Activated gamma-delta T cell treated with anti-CD3 and anti-CD28 coated beads, Interleukin-2, amount 50 U/mL, for 16 hours (primary cell): ENCODE measurements around the gene KLHL18.
"Not testable (repeated sequence)": the region's sequence is repeated elsewhere in the genome, so short reads cannot be mapped to it uniquely, and the experiment has no call there.

ENCODE experiments used
- DNase-seq: peaks from one replicate; pipeline ENCODE4 v3.0.0-alpha.2; 2020; ENCODE audit warnings: low read depth

The KLHL18 gene

DNA sequence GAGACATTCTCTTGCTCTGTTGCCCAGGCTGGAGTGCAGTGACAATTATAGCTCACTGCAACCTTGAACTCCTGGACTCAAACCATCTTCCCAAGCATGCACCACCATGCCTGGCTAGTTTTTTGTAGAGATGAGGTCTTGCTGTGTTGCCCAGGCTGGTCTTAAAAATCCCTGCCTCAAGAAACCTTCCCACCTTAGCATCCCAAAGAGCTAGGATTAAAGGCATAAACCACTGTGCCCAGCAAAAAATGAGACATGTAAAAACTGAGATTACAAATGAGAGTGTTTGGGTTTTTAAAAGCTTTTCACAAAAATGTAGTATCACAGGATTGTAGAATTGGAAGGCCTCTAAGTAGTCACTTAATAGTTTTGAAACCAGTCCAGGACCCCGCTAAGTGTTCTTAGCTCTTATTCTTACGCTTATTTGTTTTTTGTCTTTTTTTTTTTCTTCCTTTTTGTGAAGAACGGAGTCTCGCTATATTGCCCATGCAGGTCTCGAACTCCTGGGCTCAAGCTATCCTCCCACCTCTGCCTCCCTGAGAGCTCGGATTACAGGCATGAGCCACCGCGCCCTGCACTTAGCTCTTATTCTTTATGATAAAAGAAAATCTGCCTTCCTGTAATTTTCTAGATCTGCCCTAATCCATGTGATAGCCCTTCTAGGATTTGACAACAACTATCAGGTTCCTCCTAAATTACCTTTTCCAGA is 31.5 kb downstream of the KLHL18 start:
- no peak for DNase-seq

DNA sequence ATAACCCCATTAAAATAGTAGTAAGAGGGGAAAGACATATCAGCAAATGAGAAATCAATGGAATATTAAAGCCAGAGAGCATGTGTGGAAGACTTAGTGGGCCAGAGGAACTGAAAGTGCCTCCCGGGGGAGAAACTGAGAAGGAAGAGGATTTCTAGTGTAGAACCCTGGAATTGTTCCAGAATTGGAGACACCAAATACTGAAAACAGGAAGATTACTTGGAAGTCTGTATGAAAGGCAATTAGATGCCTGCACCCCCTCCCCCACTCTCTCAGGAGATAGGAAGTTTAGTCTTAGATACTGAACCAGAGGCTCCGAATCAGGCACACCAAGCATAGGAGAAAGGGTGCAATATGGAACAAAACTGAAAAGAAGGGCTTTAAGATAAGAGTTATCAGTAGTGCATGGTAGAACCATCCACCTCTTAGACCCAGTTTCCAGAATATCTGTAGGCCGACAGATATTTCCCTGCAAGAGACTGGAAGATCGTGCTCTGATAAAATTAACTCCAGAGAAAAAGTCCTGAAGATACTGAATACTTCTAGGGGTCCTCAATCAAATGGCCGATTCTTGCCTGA is 32.4 kb downstream of the KLHL18 start:
- DNase-seq, result no peak

GRCh38 chr3:47316151-47316550 is 33.4 kb downstream of the KLHL18 start:
- DNase-seq, result not testable (repeated sequence)

DNA sequence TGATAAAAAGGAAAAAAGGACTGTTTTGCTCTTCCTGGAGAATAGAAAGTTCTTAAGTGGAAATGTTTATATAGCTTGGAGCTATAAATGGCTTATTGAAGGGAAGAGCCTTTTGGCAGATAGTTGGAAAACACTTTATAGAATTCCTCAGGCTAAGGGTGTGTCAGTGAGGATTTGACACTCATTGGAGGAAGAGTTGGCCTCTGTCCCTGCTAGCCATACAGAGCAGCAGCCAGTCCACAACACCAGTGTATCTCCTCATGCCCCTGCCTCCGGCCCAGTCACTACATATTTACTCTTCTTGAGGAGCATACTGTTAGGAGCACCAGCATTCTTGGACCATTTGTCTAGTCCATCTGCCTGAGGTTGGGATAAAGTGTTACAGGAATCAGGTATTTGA is 36.2 kb downstream of the KLHL18 start:
- no peak for DNase-seq

GRCh38 chr3:47319956-47320355 is 37.2 kb downstream of the KLHL18 start:
- no peak for DNase-seq

DNA sequence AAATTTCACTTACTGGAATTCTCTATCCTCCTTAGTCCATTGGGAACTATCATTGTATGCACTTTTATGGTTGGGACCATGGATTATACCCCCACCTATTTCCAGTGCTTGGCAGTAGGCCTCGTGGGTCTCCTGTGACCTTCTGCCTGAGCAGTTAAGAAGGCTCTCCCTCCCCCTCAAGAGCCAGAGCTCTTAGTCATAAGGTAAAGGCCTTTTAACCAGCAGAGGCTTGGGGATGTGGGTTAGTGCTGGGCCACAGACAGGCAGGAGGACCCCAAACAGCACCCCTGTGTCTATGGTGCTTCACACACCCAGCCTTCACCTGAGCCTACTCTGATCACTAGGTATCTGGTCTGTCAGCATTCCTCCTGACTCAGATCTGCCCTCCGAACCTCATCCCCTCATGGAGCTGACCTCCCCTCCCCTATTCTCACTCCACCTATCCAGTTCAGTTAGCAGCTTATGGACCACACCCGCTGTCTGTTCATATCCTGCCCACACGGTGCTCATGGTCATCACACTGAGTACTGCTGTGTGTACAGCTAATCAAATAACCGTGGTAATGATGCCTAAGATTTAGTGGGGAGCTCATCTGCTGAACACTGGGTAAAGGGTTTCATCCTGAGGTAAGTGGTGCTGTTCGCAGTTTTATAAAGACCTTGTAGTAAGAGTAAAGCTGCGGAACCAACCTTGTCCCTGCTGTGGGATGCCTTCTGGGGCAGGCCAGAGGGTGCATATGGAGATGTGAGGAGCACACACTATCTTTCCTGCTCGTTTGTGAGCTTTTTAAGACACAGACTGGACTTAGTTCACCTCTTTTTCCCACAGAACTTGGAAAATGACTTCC is 40.9 kb downstream of the KLHL18 start:
- no peak for DNase-seq

DNA sequence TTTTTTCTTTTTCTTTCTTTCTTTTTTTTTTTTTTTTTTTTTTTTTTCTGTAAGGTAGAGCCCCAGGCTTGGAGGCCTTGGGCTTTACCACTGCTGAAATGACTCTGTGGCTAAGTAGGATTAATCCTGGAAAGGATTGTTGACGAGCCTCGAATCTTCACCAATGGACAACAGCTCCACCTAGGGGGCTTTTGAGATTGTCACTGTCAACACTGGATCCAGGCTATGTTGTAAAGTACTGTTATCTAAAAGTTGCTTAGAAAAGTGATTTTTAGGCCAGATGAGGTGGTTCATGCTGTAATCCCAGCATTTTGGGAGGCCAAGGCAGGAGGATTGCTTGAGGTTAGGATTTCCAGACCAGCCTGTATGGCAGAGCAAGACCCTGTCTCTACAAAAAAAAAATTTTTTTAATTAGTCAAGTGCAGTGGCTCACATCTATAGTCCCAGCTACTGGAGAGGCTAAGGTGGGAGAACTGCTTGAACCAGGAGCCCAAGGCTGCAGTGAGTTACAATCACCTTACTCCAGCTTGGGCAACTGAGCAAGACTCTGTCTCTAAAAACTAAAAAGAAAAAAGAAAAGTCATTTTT is 41.6 kb downstream of the KLHL18 start:
- DNase-seq, result peak; percentile 13

- DNase-seq, result no peak
Observed at GRCh38 chr3:47333907-47334306, 51.2 kb downstream of the KLHL18 start.

DNA sequence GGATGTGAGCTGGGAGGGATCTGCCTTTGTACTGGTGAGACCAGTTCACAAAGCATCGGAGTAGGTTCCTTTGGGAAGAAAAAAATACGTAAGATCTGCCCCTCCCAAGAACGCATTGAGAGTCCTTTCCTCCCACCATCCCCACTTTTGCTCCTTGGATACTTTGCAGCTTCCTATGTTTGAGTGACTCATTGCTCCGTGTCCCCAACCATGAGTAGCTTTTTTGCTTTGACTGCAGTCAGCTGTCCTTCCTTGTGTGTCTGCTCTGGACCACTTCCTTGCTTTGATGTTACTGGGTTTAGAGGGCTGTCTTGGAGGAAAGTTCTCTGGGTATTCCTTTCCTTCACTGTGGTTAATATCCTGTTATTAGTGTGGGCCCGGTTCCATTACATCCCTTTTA is 54.9 kb downstream of the KLHL18 start:
- no peak for DNase-seq

DNA sequence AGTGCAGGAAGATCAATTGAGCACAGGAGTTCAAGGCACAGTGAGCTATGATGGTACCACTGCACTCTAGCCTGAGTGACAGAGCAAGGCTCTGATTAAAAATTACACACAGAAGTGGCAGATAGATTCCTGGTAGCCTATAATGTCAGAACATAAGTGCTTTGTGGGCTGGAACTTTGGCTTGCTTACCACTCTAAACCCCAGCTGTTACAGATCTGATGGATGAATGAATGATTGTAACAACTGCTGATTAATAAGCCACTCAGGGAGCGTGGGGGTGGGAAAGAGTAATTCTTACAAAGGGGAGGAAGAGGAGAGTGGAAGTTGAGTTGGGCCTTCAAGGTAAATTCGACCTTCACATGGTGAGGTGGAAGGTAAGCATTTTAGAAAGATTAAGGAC is 57.2 kb downstream of the KLHL18 start:
- no peak for DNase-seq

DNA sequence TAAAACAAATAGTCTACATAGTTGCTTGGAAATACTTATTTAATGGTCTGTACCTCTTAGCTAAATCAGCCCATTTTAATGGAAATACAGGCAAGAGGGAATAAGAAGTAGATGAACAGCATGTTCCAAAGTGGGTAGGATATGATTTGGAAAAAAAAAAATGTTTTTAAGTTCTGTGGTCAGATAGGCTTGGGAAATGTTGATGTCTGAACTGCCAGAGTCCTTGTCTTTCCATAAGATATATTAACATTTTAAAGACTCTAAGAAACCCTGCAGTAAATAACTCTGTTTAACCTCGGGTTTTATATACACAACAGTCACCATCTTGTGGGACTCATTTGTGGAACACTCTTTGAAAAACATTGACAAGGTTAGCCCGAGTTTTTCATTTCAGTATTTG is 58.1 kb downstream of the KLHL18 start:
- no peak for DNase-seq

DNA sequence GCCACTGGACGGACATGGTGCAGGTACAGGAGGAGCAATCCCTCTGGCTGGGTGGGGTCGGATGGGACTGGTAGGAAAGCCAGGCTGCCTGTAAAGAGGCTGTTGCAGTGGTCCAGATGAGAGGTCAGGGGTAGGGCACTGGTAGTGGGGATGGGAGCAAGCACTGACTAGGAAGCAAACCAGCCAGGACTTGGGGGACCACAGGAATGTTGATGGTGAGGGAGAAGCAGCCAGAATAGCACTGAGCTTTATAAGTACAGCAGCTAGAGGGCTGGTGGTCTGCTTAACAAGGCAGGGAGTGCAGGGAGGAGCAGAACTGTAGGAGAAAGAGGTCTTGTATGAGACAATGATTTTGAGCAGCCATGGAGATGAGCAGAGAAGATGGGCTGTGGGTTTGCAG is 59.4 kb downstream of the KLHL18 start:
- DNase-seq, result no peak

- DNase-seq, result no peak
Observed at GRCh38 chr3:47342812-47343211, 60.1 kb downstream of the KLHL18 start.

- no peak for DNase-seq
Observed at GRCh38 chr3:47343471-47343971, 60.8 kb downstream of the KLHL18 start.

DNA sequence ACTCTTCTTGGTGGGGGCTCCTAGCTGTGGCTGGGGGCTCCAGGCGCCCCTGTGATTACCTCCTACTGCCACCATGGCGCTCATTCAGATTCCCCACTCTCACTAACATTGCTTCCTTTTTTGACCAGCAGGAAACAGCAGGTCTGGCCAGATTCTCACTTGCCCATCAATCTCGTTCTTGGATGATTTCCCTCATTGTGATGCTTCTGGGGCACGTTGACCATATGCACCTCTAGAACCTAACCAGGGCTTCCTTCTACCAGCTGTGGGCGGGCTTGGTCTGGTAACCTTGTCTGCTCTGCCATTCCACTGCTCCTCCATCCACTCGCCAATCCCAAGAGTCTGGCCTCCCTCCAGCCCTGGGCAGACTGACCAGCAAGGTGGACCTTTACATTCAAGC is 62.2 kb downstream of the KLHL18 start:
- no peak for DNase-seq

GRCh38 chr3:47347217-47347801 is 64.6 kb downstream of the KLHL18 start:
- no peak for DNase-seq

GRCh38 chr3:47348411-47349154 is 65.8 kb downstream of the KLHL18 start:
- no peak for DNase-seq

DNA sequence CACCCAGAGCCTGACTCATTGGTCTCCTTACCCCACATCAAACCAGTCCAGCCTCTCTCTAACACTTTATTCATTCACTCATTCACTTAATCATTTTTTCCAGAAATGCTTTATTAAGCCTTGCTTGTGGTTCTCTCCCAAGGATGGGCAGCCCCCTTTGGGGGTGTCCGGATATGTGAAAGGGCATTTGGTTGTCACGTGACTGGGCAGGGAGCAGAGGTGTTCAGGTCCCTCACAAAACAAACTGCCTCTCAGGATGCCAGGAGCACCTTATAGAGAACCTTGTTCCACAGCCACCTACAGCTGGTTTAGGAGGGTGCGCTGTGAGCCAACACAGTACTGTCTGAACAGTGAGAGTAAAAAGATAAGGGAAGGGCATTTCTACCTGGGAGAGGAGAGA is 72.3 kb downstream of the KLHL18 start:
- no peak for DNase-seq

GRCh38 chr3:47356201-47356600 is 73.5 kb downstream of the KLHL18 start:
- no peak for DNase-seq

DNA sequence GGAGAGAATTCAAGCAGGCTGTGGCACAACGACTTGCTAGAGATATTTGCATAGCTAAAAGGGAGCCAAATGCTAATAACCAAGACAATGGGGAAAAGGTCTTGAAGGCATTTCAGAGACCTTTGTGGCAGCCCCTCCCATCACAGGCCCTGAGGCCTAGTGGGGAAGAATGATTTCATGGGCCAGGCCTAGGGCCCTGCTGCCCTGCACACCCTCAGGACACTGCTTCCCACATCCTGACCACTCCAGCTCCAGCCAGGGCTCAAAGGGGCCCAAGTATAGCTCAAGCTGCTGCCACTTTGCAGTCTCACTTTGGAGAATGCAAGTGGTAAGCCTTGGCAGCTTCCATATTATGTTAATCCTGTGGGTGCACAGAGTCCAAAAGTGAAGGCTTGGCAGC is 76.6 kb downstream of the KLHL18 start:
- no peak for DNase-seq

DNA sequence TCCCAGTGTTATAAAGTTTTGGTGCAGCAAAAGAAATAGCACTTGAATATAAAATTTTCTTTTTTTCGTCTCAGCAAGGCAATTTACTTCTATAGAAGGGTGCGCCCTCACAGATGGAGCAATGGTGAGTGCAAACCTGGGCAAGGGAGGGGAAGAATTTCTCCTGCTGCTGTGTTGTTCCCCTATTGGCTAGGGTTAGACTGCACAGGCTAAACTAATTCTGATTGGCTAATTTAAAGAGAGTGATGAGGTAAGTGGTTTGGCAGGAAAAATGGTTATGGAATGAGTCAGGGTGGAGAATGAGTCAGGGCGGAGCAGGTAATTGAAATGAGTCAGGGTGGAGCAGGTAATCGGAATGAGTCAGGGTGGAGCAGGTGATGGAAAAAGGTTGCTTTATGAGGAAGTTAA is 77.4 kb downstream of the KLHL18 start:
- DNase-seq, result not testable (repeated sequence)

DNA sequence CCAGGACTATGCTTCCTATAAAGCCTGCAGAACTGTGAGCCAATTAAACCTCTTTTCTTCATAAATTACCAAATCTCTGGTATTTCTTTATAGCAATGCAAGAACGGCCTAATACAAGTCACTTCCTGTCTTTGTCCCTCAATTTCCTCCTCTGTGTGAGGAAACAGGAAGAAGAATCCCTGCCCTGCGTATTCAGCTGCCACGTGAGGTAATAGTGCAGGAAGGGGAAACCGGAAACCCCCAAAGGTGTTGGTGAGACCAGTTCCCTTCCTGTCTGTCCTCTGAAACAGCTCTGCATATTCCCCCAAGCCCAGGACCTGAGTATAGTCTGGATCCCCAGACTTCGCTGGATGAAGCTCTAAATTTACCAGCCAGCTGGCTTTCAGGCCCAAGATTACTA is 80.0 kb downstream of the KLHL18 start:
- no peak for DNase-seq
